Superior temporal gyrus (tissue), 1 donor: ENCODE data around the gene B3GAT3.
A peak's percentile ranks its signal among the peaks of the same experiment; 100 is the strongest.
"Not testable (repeated sequence)": the region's sequence is repeated elsewhere in the genome, so short reads cannot be mapped to it uniquely, and the experiment has no call there.

ENCODE experiments used
- DNase-seq: peaks from one replicate; pipeline ENCODE4 v3.0.0-alpha.2; 2016; ENCODE audit errors: extremely low spot score

Gene B3GAT3

DNA sequence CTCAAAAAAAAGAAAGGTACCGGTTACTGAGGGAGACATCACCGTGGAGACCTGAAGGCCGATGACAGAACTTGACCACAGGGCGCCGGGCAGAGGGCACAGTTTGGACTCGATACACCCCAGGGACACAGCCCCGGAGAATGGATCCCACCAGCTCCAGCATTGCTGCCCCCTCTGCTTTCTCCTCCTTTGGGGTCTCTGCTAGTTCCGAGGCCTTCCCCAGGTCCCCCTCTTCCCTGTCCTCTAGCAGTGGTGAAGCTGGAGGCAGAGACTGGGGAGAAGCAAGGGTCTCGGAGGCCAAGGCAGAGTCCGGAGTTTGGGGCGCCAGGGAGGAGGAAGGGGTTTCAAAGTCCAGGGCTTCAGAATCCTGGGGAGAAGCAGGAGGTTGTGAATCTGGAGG, 43.2 kb downstream of the B3GAT3 start:
- DNase-seq: no peak

DNA sequence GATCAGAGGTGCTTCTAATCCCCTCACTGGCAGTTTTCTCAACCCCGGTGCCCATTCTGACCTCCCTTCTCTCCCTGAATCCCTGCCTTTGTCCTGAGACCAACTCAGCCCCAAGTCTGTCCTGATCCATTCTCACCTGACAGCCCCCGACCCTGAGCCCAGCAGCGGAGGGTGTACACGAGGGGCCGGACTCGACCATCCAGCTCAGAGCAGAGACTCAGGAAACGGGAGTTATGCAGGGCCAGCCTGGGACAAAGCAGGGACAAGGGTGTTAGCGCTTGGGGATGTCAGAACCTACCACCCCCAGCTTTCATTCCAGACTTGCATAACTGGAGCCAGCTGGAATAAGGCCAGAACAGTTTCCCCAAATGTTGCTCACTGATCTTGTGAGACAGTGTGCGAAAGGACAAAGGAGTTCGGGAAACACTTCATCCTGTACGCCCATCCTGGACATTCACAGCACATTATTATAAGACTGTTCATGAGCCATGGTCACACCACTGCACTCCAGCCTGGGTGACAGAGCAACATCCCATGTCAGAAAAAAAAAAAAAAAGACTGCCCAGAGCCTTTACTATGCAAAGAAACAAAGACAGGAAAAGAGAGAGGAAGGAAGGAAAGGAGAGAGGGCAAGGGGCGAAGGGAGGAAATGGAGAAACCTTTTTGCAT, 44.6 kb downstream of the B3GAT3 start:
- no peak for DNase-seq

DNA sequence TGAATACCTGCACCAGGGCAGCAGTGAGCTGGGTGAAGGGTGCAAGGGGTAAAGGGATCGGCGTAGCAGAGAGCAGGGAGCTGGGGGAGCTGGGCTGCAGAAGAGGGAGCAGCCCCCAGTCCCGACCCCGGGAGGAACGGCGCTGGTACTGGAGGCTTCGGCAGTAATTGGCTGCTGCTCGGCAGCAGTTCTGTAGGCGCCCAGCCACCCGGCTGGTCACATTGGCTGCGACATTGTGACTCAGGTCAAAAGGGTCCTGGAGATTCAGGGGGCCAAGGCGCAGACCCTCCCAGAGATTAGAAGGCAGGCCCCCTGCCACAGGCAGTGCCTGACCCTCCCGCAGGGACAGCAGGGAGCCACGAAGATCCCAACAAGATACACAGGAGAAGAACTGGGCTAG, 45.9 kb downstream of the B3GAT3 start:
- no peak for DNase-seq

DNA sequence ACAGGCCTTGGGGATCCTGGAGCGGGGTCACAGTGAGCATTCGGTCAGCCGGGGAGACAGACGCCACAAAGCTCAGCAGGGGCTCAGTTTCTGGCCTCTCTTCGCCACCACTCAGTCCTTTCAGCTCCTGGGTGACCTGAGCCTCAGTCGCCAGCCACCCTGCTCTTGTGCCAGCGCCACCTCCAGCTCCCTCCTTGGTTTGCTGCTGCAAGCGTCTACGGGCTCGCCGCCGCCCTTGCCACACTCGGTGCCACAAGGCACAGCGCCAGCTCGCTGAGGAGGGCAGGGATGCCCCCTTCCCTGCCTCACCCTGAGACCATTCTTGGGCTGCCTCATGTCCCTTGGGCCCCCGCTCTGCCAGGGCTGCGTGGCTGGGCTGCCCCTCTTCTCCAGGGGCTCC, 46.6 kb downstream of the B3GAT3 start:
- no peak for DNase-seq

DNA sequence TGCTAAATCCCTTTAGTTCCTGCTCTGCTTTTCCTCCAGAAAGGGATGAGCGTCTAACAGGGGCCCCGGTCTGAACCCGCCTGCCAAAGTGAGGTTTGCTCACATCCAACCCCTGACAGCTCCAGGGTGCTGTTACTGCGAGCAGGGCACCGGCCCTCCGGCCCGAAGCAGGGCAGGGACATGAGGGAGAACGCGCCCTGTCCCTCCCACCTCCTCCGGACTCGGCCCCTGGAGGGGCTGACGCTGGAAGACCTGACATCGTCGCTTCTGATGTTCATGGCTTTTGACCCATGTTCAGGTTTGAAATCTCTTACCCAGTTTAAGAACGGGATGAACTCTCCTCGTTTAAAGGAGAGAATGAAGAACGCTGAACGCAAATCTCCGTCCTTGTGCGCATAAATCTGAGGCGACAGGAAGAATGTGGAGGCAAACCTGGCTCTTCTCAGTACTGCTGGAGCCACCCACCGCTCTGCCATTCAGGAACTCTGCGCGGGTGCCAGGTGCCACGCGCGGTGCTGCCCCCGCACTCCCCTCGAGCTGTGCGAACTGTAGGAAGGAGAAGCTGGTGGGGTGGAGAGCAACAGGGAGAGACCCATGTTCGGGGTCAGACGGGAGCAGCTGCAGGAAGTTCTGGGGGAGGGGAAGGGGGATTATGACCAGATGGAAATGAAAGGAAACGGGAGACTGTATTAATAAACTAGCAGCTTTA, 47.3 kb downstream of the B3GAT3 start:
- DNase-seq: peak; percentile 60

DNA sequence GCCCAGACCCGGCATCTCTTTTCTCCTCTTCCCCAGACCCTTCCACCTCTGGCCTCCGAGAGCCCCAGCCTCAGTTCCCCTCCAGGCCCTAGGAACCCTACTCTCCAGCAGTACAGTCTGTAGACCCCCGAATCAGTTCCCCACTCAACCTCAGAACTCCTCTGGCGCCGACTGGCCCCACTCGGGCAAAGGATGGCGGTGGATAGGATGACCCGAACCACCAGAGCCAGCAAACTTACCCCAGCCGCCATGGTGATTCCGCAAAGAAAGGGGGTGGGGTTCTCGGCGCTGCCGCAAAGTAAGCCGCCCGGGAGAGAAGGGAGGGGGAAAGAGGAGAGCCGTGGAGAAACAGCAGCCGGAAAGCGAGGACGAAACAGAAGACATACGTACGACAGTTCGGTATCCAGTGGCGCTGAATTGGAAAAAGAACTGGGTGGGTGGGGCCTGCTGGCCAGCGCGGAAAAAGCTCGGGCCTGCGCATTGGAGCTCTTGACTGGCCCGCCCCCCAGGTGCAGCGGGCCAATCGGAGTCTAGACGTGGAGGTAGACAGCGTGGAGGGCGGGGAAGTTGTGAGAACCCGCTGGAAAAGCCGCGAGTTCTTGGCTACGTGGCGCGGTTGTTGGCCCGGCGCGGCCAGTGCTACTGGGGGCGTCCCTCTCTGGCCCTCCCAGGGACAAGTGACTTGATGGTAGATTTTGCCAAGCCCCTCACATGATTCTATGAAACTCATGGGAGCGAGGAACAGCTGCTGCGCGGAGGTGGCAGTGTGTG, 48.0 kb downstream of the B3GAT3 start, which contains the start of gene EEF1G:
Gene EEF1G (minus strand): TSS at position 300 of the 771 bp plus-strand sequence. CDS start 49 bp downstream, at position 251.
- peak; percentile 99 for DNase-seq

DNA sequence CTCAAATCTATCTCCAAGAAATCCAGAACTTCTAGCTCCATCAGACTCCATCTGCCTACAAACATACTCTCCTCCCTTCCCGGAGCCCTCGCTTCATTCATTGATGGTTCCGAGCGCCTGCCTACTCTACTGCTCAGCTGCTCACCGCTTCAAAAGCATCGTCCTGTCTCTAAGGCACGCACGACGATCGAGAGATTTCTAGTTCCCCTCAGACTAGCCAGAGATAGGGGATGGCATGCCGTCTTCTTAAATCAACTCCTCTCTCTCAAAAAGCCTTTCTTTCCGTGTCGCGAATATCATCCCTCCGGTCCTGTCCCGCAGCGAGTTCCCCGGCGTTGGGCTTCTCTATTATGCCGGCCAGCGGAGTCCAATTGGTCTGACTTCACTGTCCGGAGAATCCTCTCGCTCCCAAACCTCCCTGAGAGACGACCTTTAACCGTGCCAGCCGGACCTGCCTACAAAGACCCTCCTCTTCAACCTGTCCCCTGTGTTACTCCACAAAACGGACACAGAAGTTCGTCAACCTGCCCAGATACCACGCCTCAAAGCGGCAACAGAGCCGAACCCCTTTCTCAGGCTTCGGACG, 48.7 kb downstream of the B3GAT3 start:
- DNase-seq: peak; percentile 38

DNA sequence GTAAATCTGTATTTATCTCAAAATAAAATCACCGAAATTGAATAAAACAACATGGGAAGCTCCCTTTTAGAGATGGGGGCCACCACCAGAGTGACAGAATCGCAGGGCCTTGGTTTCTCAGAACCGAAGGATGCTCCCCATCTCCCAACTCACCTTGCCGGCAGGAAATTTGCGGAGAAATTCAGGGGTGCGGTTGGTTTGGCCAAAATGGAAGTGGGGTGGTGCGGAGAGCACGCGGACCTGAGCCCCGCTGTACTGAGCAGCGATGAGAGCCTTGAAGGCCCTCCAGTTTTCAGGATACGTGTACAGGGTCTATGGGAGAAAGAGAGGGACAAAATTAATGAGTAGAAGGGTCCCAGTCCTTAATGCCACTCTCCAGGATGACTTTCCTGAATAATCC, 49.4 kb downstream of the B3GAT3 start:
- DNase-seq: no peak

DNA sequence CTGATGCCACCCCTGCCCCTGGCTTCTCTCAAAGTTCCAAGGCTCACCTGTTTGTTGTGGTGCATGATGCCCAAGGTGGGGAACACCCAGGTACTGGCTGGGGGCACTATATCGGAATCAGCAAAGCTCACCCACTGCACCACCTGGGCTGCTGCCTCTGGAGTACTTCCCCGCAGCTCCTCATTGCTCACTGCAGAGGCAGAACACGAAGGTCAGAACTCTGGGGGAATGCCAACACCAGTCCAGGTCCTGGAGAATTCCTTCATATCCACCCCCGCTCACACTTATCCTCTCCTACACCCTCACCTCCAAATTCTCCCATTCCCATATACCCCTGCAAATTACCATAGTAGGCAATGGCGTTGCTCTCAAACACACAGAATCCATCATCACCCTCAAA, 50.3 kb downstream of the B3GAT3 start:
- not testable (repeated sequence) for DNase-seq

DNA sequence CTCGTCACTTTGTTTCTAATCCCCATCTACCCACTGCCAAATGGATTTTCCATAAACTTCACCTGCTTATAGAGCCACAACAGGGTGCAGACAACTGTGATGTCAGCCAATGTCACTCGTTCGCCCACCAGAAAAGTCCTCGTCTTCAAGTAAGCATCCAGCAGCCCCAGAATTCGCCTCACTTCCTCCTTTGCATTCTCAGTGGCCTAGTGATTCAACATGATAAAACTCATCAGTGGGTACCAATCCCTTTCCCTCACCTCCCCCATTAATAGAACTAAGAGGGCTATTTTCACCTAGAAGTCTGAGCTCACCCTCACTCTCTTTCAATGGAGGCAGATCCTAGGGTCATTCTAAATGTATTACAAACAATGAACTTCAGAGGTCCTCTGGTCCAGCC, 50.9 kb downstream of the B3GAT3 start:
- not testable (repeated sequence) for DNase-seq

DNA sequence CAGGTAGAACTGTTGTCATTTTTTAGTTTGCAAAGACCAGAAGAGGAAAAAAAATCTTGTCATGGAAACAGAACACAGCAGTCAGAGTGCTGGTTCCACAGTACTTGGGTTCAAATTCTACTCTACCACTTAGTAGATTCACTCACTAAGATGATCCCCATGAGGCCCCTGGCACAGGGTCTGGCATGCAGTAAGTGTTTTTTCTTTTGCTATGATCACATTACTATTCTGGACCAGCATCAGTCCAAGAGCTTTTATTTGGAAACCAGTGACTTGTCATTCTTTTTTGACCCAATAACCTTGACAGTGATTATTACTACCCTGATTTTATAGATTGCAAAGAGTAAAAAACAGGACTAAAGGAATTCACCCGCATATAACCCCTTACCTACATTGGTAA, 52.2 kb downstream of the B3GAT3 start:
- DNase-seq: no peak

DNA sequence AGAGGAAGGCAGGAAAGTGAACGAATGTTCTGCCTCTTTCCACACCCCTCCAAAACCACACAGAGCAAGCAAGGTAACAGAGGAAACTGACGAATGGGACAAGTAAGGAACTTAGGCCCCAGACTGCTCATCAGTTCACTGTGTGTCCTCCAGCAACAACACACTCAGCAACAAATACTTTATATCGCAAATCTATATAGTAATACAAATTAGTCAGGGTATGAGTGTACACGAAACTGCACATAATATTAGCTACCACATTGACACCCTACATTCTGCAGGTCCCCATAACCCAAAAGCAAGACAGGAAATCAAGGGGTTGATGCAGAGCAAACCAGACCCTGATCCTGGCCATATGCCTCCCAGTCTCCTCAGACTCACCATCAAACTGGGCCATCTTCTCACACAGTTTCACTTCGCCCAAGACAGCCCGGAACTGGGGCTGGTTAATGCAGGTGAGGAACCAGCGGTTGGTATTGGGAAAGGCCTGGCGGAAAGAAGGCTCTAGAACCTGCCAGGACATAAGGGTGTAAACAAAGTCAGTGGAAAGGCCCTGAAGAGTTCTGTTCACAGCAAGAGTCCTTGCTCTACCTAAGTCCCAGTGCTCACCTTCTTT, 54.7 kb downstream of the B3GAT3 start:
- no peak for DNase-seq

DNA sequence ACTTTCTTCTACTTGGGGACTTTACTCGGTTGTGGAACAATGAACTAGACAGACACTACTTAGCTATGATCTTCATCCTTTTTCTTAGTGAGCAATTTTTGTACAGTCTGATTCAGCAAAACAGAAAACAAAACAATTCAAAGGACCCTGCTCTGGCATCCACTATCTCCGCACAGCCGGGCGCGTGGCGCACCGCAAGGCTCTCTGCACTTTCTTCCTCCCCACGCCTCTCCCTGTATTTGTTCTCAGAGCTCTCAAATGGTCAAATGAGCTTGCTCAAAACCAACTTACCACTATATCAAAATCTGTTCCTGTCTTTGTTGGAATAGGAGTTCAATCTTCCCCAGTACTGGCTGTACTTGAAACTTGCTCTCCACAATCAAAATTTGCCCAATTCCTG, 55.5 kb downstream of the B3GAT3 start:
- no peak for DNase-seq
